HepG2 (cell line): ENCODE results near the gene CASKIN1. TPM values are rescaled to one million over a fixed set of nuclear protein-coding genes. Genes with fewer than 3 reads are reported as not detected.

Experiments used
- AGO2 ChIP-seq: fragments of 200-400 bp; formaldehyde crosslinking; optimal IDR thresholded peaks from 2 replicates; pipeline ENCODE3; 2017; ENCODE audit warnings: mild to moderate bottlenecking, low read depth, low read length, moderate library complexity
- ATF6 ChIP-seq: sonication (generic); formaldehyde crosslinking; conservative IDR thresholded peaks from 2 replicates; pipeline ENCODE4 v1.4.0; 2020; ENCODE audit warnings: missing genetic modification reagents
- DMAP1 ChIP-seq: IDR thresholded peaks from 2 replicates; pipeline ENCODE4 v1.6.1; 2016
- FOSL2 ChIP-seq: sonication (generic); formaldehyde crosslinking; IDR thresholded peaks from 2 replicates; pipeline ENCODE4 v1.4.0; 2020; ENCODE audit warnings: missing genetic modification reagents
- GTF3A ChIP-seq: sonication (generic); formaldehyde crosslinking; conservative IDR thresholded peaks from 2 replicates; pipeline ENCODE4 v1.4.0; 2020; ENCODE audit warnings: mild to moderate bottlenecking, missing genetic modification reagents
- HNF4A ChIP-seq: sonication (generic); formaldehyde crosslinking; IDR thresholded peaks from 2 replicates; pipeline ENCODE4 v1.4.0; 2020; ENCODE audit warnings: missing genetic modification reagents
- KAT2B ChIP-seq: fragments of 150-350 bp; IDR thresholded peaks from 2 replicates; pipeline ENCODE4 v1.6.1; 2014; ENCODE audit warnings: low read depth, low read length, borderline replicate concordance
- PHF20 ChIP-seq: sonication (generic); formaldehyde crosslinking; IDR thresholded peaks from 2 replicates; pipeline ENCODE4 v1.5.0; 2020; ENCODE audit warnings: mild to moderate bottlenecking, missing genetic modification reagents
- RBM39 ChIP-seq: fragments of 200-400 bp; formaldehyde crosslinking; IDR thresholded peaks from one replicate; pipeline ENCODE4 v1.6.1; 2018; ENCODE audit warnings: antibody characterized with exemption, mild to moderate bottlenecking, low read depth, low read length; ENCODE audit not compliant: poor library complexity, severe bottlenecking
- SETDB1 ChIP-seq: sonication (generic); formaldehyde crosslinking; IDR thresholded peaks from 2 replicates; pipeline ENCODE4 v1.5.1; 2020; ENCODE audit warnings: missing genetic modification reagents, mild to moderate bottlenecking, borderline replicate concordance
- SOX5 ChIP-seq: IDR thresholded peaks from 2 replicates; pipeline ENCODE4 v1.6.1; 2016; ENCODE audit warnings: borderline replicate concordance
- SP5 ChIP-seq: IDR thresholded peaks from 2 replicates; pipeline ENCODE4 v1.6.1; 2016; ENCODE audit warnings: low read depth, borderline replicate concordance
- TBX2 ChIP-seq: sonication (generic); formaldehyde crosslinking; IDR thresholded peaks from 2 replicates; pipeline ENCODE4 v1.5.0; 2020; ENCODE audit warnings: missing genetic modification reagents, mild to moderate bottlenecking, borderline replicate concordance
- ZNF136 ChIP-seq: sonication (generic); formaldehyde crosslinking; IDR thresholded peaks from 2 replicates; pipeline ENCODE4 v1.8.1; 2022; ENCODE audit warnings: low read depth, mild to moderate bottlenecking, moderate library complexity, missing genetic modification reagents
- ZNF207 ChIP-seq: fragments of 450-650 bp; IDR thresholded peaks from 2 replicates; pipeline ENCODE4 v1.6.1; 2016; ENCODE audit warnings: antibody characterized with exemption, borderline replicate concordance
- ZNF251 ChIP-seq: sonication (generic); formaldehyde crosslinking; IDR thresholded peaks from 2 replicates; pipeline ENCODE4 v1.9.0; 2021; ENCODE audit warnings: mild to moderate bottlenecking, missing genetic modification reagents
- ZNF367 ChIP-seq: sonication (generic); formaldehyde crosslinking; IDR thresholded peaks from 2 replicates; pipeline ENCODE4 v1.4.0; 2020; ENCODE audit warnings: missing genetic modification reagents, borderline replicate concordance
- ZSCAN20 ChIP-seq: sonication (generic); formaldehyde crosslinking; IDR thresholded peaks from 2 replicates; pipeline ENCODE4 v1.4.0; 2020; ENCODE audit warnings: missing genetic modification reagents, mild to moderate bottlenecking, borderline replicate concordance
- ZUFSP ChIP-seq: sonication (generic); formaldehyde crosslinking; IDR thresholded peaks from 2 replicates; pipeline ENCODE4 v1.9.0; 2021; ENCODE audit warnings: missing genetic modification reagents, mild to moderate bottlenecking, borderline replicate concordance
- polyA plus RNA-seq, 8 experiments: library from polyadenylated mRNA; depleted of rRNA in 3 of 8; stranded (reverse) in 7 of 8; unstranded in 1 of 8; fragments of >200 nt; fragmentation: Illumina TruSeq in 4 of 8; extraction: Trizol in 4 of 8; gene quantifications; 2 replicates each; pipeline versions ENCODE4 v1.2.1 to v1.2.3, GENCODE V29; 2011 to 2016; ENCODE audit warnings: low read depth in 4 of 8, missing spikeins in 1 of 8, mixed read lengths in 1 of 8; ENCODE audit not compliant: insufficient read depth in 1 of 8
- total RNA-seq, 5 experiments: library from RNA; depleted of rRNA; stranded (reverse); fragments of >200 nt; fragmentation: Illumina TruSeq; extraction: Trizol; gene quantifications; 2 replicates each; pipeline ENCODE4 v1.2.3, GENCODE V29; 2016; ENCODE audit warnings: low read depth in 1 of 5
- TF ChIP-seq, protein P1 (sequence below): sonication (generic); formaldehyde crosslinking; IDR thresholded peaks from 2 replicates; pipeline ENCODE4 v1.8.1; 2023; ENCODE audit warnings: mild to moderate bottlenecking, missing genetic modification reagents, borderline replicate concordance
- TF ChIP-seq, protein P2 (sequence below): sonication (generic); formaldehyde crosslinking; IDR thresholded peaks from 2 replicates; pipeline ENCODE4 v1.8.0; 2022; ENCODE audit warnings: mild to moderate bottlenecking, missing genetic modification reagents; ENCODE audit not compliant: insufficient replicate concordance
- TF ChIP-seq, protein P3 (sequence below): sonication (generic); formaldehyde crosslinking; IDR thresholded peaks from 2 replicates; pipeline ENCODE4 v1.4.0; 2020; ENCODE audit warnings: missing genetic modification reagents

CASKIN1 gene
- total and polyA plus RNA-seq, 2 of the 13 experiments (the other 11 are each of a cell fraction or from before 2014, with no cell fraction given) = 1.2 to 2.2 TPM

GRCh38 chr16:2210386-2211365, 14.3 kb upstream of the CASKIN1 start, which contains the start of gene BRICD5 (continued):
- TF ChIP-seq, protein P1, sequence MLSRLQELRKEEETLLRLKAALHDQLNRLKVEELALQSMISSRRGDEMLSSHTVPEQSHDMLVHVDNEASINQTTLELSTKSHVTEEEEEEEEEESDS = no peak
- TF ChIP-seq HNF4A (CRISPR knock-in tag) (no peak), AGO2 (peak; percentile 94), FOSL2 (no peak), GTF3A (CRISPR knock-in tag) (no peak), KAT2B (no peak), TBX2 (CRISPR knock-in tag) (no peak), PHF20 (CRISPR knock-in tag) (no peak), DMAP1 (no peak), ATF6 (no peak), RBM39 (no peak), ZNF207 (no peak), ZNF367 (no peak), SETDB1 (CRISPR knock-in tag) (no peak), SOX5 (CRISPR knock-in tag) (0 out of 2 replicates have a peak, but pooled peaks have one; percentile 15), ZNF136 (CRISPR knock-in tag) (no peak), ZUFSP (CRISPR knock-in tag) (no peak), ZSCAN20 (CRISPR knock-in tag) (no peak), SP5 (CRISPR knock-in tag) (peak; percentile 77; the same call in 1 of the 2 replicates), ZNF251 (CRISPR knock-in tag) (no peak)
- TF ChIP-seq, protein P2, sequence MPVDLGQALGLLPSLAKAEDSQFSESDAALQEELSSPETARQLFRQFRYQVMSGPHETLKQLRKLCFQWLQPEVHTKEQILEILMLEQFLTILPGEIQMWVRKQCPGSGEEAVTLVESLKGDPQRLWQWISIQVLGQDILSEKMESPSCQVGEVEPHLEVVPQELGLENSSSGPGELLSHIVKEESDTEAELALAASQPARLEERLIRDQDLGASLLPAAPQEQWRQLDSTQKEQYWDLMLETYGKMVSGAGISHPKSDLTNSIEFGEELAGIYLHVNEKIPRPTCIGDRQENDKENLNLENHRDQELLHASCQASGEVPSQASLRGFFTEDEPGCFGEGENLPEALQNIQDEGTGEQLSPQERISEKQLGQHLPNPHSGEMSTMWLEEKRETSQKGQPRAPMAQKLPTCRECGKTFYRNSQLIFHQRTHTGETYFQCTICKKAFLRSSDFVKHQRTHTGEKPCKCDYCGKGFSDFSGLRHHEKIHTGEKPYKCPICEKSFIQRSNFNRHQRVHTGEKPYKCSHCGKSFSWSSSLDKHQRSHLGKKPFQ = no peak
- TF ChIP-seq, protein P3, sequence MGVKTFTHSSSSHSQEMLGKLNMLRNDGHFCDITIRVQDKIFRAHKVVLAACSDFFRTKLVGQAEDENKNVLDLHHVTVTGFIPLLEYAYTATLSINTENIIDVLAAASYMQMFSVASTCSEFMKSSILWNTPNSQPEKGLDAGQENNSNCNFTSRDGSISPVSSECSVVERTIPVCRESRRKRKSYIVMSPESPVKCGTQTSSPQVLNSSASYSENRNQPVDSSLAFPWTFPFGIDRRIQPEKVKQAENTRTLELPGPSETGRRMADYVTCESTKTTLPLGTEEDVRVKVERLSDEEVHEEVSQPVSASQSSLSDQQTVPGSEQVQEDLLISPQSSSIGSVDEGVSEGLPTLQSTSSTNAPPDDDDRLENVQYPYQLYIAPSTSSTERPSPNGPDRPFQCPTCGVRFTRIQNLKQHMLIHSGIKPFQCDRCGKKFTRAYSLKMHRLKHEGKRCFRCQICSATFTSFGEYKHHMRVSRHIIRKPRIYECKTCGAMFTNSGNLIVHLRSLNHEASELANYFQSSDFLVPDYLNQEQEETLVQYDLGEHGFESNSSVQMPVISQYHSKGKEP = no peak
